ENCODE data around the gene KLHL6.
"Not testable (repeated sequence)": the region's sequence is repeated elsewhere in the genome, so short reads cannot be mapped to it uniquely, and the experiment has no call there.

The KLHL6 gene

GRCh38 chr3:183446838-183447205, 108.7 kb downstream of the KLHL6 start:
- no peak for DNase-seq (ENCODE audit: low spot score)

DNA sequence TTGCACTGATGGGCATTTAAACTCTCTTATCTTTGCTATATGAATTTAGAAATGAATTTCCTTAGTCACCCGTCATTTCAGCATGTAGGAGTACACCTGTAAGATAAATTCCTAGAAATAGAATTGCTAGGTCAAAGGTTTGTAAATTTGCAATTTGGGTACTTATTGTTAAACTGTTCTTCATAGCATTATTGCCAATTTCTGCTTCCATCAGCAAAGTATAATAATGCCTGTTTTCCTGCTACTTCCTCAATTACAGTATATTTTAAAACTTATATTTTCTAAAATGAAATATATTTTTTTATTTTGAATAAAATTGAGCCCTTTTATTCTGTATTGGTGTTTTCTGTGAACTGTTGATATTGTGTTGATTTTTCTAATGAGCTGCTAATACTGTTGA, 110.8 kb downstream of the KLHL6 start:
- no peak for DNase-seq (ENCODE audit: low spot score)

DNA sequence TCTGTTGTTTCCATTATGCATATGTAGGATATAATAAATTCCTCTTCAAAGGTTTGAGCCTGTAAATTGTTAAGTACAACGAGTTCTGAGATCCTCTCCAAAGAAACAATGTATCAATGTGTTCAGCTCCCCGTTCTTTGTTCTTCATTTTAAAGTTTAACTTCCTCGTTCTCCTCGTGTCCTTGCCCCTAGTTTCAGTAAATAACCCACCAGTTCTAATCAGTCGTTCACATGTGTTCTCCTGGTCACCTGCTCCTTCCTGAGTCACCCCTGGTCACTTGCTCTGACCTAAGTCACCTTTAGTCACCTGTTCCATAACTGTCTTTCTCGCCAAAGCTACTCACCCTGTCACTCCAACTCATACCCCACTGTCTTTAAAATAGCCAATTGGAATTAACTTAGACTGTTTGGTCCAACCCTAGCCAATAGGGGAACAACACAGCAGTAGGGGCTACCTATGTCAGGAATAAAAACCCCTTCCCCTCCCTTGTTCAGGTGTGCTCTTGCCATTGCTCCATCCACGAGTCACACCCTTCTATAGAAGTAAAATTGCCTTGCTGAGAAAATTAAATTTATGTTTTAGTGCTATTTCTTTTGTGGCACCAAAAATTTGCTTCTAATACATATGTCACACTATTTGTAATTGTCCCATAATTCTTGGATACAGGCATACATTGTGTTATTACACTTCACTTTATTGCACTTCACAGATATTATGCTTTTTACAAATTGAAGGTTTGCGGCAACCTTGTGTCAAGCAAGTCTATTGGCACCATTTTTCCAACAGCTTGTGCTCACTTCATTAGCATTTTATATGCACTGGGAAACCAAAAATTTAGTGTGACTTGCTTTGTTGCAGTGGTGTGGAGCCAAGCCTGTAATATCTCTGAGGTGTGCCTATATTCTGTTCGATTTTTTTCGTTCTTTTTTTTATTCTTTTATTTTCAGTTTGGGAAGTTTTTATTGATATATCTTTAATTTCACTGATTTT, 111.8 kb downstream of the KLHL6 start:
- DNase-seq (ENCODE audit: low spot score) = no peak

- no peak for DNase-seq (ENCODE audit: low spot score)
These were observed 112.5 kb downstream of the KLHL6 start for GRCh38 chr3:183442994-183443393.

DNA sequence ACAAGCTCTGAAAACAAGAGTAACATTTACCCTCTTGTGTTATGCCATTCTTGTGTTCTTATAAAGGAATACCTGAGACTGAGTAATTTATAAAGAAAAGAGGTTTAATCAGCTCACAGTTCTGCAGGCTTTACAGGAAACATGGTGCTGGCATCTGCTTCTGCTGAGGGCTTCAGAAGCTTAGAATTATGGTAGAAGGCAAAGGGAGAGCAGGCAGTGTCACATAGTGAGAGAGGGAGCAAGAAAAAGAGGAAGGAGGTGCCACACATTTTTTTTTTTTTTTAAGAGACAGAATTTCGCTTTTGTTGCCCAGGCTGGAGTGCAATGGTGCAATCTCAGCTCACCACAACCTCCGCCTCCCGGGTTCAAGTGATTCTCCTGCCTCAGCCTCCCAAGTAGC, 115.0 kb downstream of the KLHL6 start:
- not testable (repeated sequence) for DNase-seq (ENCODE audit: low spot score)

DNA sequence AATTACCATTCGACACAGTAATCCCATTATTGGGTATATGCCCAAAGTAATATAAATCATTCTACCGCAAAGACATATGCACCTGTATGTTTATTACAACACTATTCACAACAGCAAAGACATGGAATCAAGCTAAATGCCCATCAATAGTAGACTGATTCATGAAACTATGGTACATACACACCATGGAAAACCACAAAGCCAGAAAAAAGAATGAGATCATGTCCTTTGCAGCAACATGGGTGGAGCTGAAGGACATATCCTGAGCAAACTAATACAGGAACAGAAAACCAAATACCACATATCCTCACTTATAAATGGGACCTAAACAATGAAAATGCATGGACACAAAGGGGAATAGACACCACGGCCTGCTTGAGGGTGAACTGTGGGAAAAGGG, 116.0 kb downstream of the KLHL6 start:
- DNase-seq (ENCODE audit: low spot score) = no peak

DNA sequence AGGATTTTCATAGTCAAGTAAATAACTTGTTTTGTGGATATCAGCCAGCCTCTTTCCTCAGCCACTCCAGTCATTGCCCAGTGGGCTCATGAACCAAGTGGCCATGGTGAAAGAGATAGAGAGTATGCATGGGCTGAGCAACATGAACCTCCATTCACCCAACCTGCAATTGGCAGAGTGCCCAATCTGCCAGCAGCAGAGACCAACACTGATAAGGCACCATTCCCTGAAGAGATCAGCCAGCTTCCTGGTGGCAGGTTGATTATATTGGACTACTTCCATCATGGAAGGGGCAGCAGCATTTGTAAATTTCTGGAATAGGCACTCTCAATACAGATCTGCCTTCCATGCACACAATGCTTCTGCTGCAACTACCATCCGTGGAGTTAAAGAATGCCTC, 116.8 kb downstream of the KLHL6 start:
- DNase-seq (ENCODE audit: low spot score) = no peak

GRCh38 chr3:183437666-183438564, 117.6 kb downstream of the KLHL6 start:
- no peak for DNase-seq (ENCODE audit: low spot score)
